Cardiac fibroblast (primary cell): Measurements from ENCODE around the gene SPIB.

Experiments
- DNase-seq, 2 donors: peaks; one replicate each; pipeline versions ENCODE4 v3.0.0 to v3.0.0-alpha.2; 2010; ENCODE audit warnings: low read depth in 2 of 2
- H3K4me3 ChIP-seq, 2 donors: replicated peaks in 1 of 2; 1 replicate in 1 of 2; 2 replicates in 1 of 2; pipeline ENCODE4 v1.5.1; 2011; ENCODE audit warnings: low read depth in 2 of 2, low read length in 2 of 2, mild to moderate bottlenecking in 2 of 2, moderate library complexity in 1 of 2
- TF ChIP-seq, protein P1 (sequence below): IDR thresholded peaks from one replicate; pipeline ENCODE4 v1.5.1; 2011; ENCODE audit warnings: low read depth, mild to moderate bottlenecking, low read length, inconsistent platforms

The SPIB gene

GRCh38 chr19:50455992-50456391 is 37.3 kb downstream of the SPIB start:
- H3K4me3 ChIP-seq, result no peak overlapping the region
- DNase-seq, result no peak
- TF ChIP-seq, protein P1, sequence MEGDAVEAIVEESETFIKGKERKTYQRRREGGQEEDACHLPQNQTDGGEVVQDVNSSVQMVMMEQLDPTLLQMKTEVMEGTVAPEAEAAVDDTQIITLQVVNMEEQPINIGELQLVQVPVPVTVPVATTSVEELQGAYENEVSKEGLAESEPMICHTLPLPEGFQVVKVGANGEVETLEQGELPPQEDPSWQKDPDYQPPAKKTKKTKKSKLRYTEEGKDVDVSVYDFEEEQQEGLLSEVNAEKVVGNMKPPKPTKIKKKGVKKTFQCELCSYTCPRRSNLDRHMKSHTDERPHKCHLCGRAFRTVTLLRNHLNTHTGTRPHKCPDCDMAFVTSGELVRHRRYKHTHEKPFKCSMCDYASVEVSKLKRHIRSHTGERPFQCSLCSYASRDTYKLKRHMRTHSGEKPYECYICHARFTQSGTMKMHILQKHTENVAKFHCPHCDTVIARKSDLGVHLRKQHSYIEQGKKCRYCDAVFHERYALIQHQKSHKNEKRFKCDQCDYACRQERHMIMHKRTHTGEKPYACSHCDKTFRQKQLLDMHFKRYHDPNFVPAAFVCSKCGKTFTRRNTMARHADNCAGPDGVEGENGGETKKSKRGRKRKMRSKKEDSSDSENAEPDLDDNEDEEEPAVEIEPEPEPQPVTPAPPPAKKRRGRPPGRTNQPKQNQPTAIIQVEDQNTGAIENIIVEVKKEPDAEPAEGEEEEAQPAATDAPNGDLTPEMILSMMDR, result no peak

DNA sequence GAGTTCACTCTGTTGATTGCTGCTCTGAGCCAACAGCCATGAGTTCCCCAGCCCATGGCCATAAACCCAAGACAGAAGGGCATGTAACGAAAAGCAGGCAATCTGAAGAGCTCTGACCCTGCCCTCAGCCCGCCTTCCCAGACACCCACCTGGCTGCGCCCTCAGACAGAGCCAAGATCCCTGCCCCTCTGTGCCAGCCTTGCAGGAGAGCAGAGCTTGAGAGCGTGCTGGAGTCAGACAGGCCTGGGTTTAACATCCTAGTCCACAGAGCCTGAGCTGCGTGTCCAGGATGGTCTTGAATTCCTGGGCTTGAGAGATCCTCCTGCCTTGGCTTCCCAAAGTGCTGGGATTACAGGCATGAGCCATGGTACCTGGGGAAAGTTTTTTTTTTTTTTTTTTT is 38.6 kb downstream of the SPIB start:
- DNase-seq, result no peak
- TF ChIP-seq, protein P1, result no peak

GRCh38 chr19:50458396-50459066 is 39.8 kb downstream of the SPIB start:
- TF ChIP-seq, protein P1, result no peak
- DNase-seq, result peak in 1 of 2 donors; percentile 46
- H3K4me3 ChIP-seq, result no peak overlapping the region

More for the DNA sequence above, 38.6 kb downstream of the SPIB start:
- no peak overlapping the region for H3K4me3 ChIP-seq

DNA sequence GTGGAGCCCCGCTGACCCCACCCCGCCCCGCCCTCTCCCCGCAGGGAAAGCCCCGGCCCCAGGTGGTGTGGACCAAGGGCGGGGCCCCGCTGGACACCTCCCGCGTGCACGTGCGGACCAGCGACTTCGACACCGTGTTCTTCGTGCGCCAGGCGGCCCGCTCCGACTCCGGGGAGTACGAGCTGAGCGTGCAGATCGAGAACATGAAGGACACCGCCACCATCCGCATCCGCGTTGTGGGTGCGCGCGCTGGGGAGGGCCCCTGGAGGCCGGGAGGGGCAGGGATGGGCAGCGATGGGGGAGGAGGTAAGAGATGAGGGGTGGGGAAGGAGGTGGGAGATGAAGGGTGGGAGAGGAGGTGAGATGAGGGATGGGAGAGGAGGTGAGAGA is 40.3 kb downstream of the SPIB start:
- TF ChIP-seq, protein P1, result no peak
- DNase-seq, result no peak
- no peak overlapping the region for H3K4me3 ChIP-seq

DNA sequence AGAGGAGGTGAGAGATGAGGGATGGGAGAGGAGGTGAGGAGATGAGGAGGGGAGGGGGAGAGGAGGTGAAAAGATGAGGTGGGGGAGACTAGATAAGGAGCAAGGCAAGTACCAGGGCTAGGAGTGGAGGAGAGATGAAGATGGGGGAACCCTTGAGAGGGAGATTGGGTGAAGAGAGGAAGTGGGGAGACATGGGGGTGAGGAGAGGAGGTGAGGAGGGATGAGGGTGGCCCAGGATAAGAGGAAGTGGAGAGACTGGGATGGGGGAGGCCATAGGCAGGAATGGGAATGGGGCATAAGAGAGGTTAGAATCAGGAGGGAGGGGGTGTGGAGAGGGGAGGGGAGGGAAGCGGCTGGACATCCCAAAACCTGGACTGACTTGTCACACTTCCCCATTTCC is 40.9 kb downstream of the SPIB start:
- TF ChIP-seq, protein P1, result no peak
- no peak overlapping the region for H3K4me3 ChIP-seq
- DNase-seq, result no peak

- DNase-seq, result peak; percentile 34 to 56
- H3K4me3 ChIP-seq, result no peak overlapping the region
- TF ChIP-seq, protein P1, result no peak
Observed at GRCh38 chr19:50460161-50460765, 41.5 kb downstream of the SPIB start.
